ENCODE results near the gene PHACTR3.

The PHACTR3 gene

GRCh38 chr20:59731376-59731775, 127.0 kb downstream of the PHACTR3 start:
- DNase-seq (ENCODE audit: low read depth) = no peak

- no peak for DNase-seq (ENCODE audit: low read depth)
Measured at GRCh38 chr20:59733351-59733750, 129.0 kb downstream of the PHACTR3 start.

GRCh38 chr20:59735486-59735885, 131.1 kb downstream of the PHACTR3 start:
- DNase-seq (ENCODE audit: low read depth) = no peak

GRCh38 chr20:59735917-59736316, 131.6 kb downstream of the PHACTR3 start:
- no peak for DNase-seq (ENCODE audit: low read depth)

- DNase-seq (ENCODE audit: low read depth) = no peak
Measured at GRCh38 chr20:59736366-59736765, 132.0 kb downstream of the PHACTR3 start.

GRCh38 chr20:59737073-59737666, 132.8 kb downstream of the PHACTR3 start:
- DNase-seq (ENCODE audit: low read depth) = no peak

- DNase-seq (ENCODE audit: low read depth) = no peak
Measured at GRCh38 chr20:59737816-59738215, 133.5 kb downstream of the PHACTR3 start.

- no peak for DNase-seq (ENCODE audit: low read depth)
Measured at GRCh38 chr20:59738851-59739250, 134.5 kb downstream of the PHACTR3 start.

- no peak for DNase-seq (ENCODE audit: low read depth)
Measured at GRCh38 chr20:59740621-59741020, 136.3 kb downstream of the PHACTR3 start.

- no peak for DNase-seq (ENCODE audit: low read depth)
Measured at GRCh38 chr20:59741073-59741472, 136.7 kb downstream of the PHACTR3 start.

GRCh38 chr20:59742351-59743095, 138.2 kb downstream of the PHACTR3 start:
- no peak for DNase-seq (ENCODE audit: low read depth)

- DNase-seq (ENCODE audit: low read depth) = no peak
Measured at GRCh38 chr20:59743308-59743707, 139.0 kb downstream of the PHACTR3 start.

GRCh38 chr20:59743767-59744485, 139.6 kb downstream of the PHACTR3 start:
- no peak for DNase-seq (ENCODE audit: low read depth)

GRCh38 chr20:59744756-59745155, 140.4 kb downstream of the PHACTR3 start:
- no peak for DNase-seq (ENCODE audit: low read depth)

GRCh38 chr20:59745201-59745600, 140.9 kb downstream of the PHACTR3 start:
- DNase-seq (ENCODE audit: low read depth) = no peak

- no peak for DNase-seq (ENCODE audit: low read depth)
Measured at GRCh38 chr20:59745716-59746115, 141.4 kb downstream of the PHACTR3 start.

- DNase-seq (ENCODE audit: low read depth) = no peak
Measured at GRCh38 chr20:59746155-59746554, 141.8 kb downstream of the PHACTR3 start.

GRCh38 chr20:59747671-59748515, 143.6 kb downstream of the PHACTR3 start:
- DNase-seq (ENCODE audit: low read depth) = no peak

GRCh38 chr20:59748619-59749191, 144.4 kb downstream of the PHACTR3 start:
- DNase-seq (ENCODE audit: low read depth) = no peak

- DNase-seq (ENCODE audit: low read depth) = no peak
Measured at GRCh38 chr20:59749301-59749700, 145.0 kb downstream of the PHACTR3 start.

- no peak for DNase-seq (ENCODE audit: low read depth)
Measured at GRCh38 chr20:59750209-59750840, 146.0 kb downstream of the PHACTR3 start.

Measured in activated T-helper 9 cell treated with anti-CD3 and anti-CD28 coated beads, Interleukin-2, amount 50 U/mL, for 16 hours (primary cell).